Embryonic facial prominence (tissue), 1 donor: Measurements from ENCODE around the gene NTMT1.
"Not testable (repeated sequence)": the region's sequence is repeated elsewhere in the genome, so short reads cannot be mapped to it uniquely, and the experiment has no call there.

Source experiments
- DNase-seq: peaks from one replicate; pipeline ENCODE4 v3.0.0-alpha.2; 2016; ENCODE audit errors: extremely low spot score

The NTMT1 gene

DNA sequence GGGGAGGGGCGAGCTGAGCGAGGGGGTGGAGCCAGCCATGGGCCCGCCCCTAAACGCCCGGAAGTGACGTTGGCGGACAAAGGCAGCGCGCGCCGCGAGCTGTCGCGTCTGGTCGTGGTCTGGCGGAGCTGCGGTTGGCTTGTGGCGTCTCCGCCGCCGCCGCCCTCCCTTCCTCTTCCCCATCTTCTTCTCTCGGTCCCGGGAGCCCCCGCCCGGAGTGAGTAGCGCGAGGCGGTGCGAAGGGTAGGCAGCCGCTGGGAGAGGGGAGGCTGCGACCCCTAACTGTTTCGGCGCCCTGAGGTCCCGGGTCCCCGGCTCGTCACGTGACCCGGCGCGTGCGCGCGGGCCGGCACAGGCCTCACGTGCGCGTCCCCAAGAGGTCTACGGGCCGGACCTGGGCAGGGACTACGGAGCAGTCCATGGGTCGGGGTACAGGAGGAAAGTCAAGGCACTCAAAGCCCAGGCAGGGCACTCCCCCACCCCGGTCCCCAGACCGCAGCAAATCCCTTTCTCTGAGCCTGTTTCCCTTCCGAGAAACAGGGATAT, at the start of gene NTMT1:
Gene NTMT1, plus strand, starts transcription at position 85 of the 546 bp plus-strand sequence. CDS start 6,541 bp downstream, outside the sequence.
- peak; percentile 67 for DNase-seq

DNA sequence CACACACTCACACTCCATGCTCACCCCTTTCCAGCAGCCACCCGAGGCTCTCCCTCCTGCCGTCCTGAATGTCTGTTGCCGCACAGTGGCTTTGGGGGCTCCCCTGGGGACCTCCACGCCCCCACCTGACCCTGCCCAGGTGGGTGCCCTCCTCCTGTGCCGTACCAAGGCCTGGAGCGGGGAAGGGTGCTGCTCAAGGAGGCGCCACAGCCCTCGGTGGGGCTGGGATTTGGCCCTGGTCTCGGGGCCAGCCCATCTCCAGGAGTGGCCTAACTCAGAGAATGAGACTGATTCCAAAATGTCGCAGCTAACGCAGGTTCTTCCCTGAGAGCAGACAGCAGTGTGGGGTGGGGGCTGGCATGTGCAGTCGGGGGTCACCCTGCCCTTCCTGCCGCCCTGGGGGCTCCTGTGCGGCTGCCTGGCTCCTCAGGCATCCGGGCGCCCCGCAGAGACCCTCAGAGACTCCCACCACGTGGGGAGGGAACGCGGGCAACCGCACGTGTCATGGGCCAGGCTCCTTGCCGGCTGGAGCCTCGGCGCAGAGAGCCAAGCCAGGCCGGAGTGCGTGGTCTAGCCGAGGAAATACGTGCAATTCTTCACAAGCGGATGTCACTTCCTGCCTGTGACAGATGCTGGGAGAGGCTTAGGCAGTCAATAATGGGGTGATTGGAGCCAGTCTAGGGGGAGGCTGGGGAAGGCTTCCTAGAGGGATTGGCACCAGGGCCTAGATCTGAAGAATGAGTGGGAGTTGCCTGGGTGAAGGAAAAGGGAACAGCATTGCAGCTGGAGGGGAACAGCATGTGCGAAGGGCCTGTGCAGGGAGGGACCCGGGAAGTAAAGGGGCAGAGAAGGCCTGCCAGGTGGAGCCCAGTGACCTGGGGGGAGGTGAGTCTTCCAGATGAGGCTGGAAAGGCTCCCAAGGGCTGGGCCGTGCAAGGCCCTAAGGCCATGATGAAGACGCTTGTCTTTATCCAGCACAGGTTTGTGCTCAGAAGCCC, 49.1 kb upstream of the NTMT1 start:
- no peak for DNase-seq

DNA sequence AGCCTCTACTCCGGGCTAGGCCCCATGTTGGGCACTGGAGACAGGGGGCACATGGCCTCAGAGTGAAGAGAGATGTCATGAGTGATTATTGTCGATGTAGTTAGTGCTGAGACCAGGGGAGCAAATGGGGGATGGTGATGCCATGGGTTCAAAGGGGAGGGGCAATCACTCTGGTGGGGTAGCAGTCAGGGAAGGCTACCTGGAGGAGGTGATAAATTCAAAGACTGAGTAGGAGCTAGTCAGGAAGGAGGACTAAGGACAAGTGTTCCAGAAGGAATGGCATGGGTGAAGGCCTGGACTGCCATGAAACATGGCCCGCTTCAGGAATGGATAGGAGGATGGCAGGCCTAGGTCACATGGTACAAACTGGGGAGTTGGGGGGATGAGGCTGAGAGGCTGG, 46.7 kb upstream of the NTMT1 start:
- DNase-seq = no peak

DNA sequence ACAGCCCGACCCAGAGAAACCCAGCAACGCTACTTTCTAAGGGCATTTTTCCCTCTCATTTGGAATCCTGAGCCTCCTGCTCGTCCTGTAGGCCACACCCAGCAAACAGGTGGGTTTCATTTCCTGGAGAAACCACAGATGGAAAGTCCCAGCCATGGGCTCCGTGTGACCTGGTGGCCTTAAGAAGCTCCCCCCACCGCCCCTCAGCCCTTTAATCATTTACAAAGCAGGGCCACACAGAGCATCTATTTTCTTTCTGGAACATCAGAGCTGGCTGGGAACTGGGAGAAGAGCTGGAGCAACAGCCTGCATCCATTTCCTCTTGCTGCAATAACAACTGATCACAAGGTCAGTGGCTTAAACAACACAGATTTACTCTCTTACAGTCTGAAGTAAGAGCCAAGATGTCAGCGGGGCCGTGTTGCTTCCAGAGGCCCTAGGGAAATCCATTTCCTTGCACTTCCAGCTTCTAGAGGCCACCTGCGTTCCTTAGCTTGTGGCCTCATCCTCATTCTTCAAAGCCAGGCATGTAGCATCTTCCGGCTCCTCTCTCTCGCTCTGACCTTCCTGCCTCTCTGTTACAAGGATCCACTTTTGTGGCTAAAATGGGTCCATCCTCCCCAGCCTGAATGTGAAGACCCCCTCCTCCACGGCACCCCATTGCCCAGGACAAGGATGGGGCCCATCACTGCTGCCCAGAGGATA, 45.6 kb upstream of the NTMT1 start:
- no peak for DNase-seq

DNA sequence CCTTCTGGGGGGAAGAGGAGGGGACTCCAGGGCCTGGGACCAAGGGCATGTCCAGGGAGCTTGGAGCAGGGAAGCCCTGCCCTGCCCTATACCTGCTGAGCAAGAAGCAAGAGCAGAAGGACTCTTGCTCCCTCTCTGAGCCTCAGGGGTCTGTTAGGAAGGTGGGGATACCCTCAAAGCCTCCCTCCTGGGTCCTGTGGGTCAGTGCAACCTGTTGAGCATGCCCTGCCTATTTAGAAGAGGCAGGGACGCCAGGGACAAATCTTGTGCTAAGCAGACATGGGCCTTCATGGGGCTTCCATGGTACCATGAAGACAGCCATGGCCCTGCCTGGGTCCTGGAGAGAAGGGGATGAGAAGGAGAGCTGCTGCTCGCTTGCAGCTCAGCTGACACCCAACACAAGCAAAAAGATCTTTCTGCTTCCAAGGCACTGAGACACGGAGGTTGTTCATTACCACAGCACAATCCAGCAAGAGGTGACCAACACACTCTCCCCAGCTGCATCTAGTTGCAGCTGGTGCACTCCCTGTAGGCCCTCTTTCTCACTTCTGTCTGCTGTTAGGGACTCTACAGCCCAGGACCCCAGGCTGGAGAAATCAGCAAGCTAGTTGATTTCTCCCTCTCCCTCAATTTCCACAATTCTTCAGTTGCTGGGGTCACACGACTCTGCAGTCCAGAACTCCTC, 44.3 kb upstream of the NTMT1 start:
- no peak for DNase-seq

DNA sequence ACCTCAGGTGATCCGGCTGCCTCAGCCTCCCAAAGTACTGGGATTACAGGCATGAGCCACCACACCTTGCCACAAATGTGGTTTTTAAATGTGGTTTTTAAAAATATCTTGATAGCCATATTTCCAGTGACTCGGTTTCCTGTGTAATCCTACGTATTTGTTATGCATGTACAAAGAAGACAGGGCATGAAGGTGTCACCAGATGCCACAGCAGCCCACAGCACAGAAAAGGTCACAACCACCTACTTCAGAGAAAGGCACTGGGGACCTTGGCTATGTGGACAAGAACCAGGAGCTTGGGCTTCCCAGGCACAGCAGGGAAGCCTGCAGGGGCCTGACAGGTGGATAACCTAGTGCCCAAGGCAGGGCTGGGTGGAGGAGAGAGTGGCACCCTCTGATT, 43.1 kb upstream of the NTMT1 start:
- no peak for DNase-seq

GRCh38 chr9:129583308-129584038, 42.5 kb upstream of the NTMT1 start:
- DNase-seq = no peak

- DNase-seq = no peak
Measured at GRCh38 chr9:129584136-129584535, 41.8 kb upstream of the NTMT1 start.

- no peak for DNase-seq
Measured at GRCh38 chr9:129585352-129585751, 40.6 kb upstream of the NTMT1 start.

DNA sequence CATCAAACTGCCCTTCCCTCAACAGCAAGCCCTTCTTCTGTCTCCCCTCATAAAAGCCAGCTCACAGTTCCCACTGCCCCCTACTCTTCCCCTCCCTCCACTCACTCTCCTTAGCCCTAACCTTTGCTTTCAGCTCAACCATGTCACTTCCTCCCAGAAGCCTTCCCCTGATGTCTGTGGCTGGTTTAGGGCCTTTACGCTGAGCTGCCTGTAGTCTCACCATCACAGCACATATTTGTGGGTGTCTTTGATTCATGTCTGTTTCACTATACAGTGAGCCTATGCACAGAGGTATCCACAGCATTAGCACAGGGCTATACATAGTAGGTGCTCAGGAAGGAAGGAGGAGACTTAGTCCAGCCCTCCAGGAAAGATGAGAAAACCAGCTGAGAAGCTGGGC, 39.7 kb upstream of the NTMT1 start:
- no peak for DNase-seq

DNA sequence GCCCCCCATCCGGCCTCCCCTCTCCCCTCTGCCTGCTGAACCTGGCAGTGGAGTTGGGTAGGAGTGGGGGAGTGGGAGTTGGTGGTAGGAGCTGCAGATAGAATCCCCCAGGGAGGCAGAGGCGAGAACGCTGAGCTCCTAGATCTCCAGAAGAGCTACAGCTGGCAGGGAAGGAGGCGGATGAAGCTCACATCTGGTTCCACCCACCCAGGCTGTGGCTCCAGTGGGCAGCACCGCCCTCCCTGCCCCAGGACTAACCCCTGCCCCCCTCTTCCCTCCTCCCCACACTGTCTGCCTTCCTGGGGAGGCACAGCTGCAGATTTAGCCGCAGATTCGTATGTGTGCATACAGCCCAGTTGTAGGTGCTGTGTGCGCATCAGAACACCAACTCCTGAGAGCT, 39.3 kb upstream of the NTMT1 start:
- DNase-seq = no peak

- no peak for DNase-seq
Measured at GRCh38 chr9:129587487-129588262, 38.3 kb upstream of the NTMT1 start.

DNA sequence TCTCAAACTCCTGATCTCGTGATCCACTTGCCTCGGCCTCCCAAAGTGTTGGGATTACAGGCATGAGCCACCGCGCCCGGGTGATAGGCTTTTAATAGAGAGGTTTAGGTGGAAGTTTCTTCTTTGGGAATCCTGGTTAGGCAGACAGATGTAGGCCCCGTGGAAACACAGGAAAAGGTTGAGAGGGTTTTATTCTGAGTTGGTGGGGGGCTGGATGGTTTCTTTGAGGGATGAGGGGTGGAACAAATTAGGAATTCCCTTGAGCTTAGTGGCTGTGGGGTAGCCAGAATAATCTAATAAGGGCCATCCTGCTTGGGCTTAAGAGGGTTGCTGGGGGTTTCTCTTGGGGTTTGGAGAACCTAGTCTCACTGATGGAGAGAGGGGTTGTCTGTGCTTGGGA, 35.5 kb upstream of the NTMT1 start:
- no peak for DNase-seq

DNA sequence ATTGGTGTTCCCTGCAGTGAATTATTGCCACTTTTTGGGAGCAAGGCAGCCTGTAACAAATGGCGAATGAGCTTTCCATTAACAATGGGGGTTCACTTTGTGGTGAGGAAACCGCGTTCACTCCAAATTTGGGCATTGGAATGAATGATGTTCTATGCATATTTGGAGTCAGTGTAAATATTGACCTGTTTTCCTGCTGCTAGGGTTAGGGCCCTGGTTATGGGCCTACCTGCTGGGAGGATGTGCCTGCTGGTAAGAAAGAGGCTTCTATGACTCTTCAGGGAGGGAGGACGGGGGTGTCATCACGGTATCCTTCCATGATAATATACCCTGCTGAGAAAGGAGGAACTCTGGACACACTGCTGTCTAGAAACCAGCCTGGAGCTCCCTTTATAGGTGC, 34.0 kb upstream of the NTMT1 start:
- DNase-seq = no peak

- not testable (repeated sequence) for DNase-seq
Measured at GRCh38 chr9:129592790-129593189, 33.2 kb upstream of the NTMT1 start.

- no peak for DNase-seq
Measured at GRCh38 chr9:129594632-129595031, 31.3 kb upstream of the NTMT1 start.

- no peak for DNase-seq
Measured at GRCh38 chr9:129595311-129595741, 30.6 kb upstream of the NTMT1 start.

DNA sequence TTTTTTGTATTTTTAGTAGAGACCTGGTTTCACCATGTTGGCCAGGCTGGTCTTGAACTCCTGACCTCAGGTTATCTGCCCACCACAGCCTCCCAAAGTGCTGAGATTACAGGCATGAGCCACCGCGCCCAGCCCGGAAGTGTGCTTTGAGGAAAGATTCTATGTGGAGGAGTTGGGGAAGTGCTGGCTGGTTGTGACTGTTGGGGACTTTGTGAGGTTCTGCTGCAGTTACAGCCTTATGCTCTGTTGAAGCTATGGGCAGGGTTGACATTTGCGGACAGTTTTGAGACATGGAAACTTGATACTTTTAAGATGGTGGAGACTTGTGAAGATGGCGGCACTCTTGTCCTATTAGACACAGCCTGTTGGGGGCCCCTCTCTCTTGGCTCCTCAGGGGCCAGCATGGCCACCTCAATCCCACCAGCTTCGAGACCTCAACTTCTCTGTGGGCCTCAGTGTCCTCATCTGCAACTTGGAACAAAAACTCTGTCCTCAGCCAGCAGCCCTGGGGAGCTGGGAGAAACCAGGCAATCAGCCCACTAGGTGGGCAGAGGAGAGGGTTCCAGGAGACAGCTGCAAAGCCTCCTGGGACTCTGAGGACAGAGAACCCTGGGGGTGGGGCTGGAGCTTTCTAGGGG, 29.9 kb upstream of the NTMT1 start:
- DNase-seq = no peak

DNA sequence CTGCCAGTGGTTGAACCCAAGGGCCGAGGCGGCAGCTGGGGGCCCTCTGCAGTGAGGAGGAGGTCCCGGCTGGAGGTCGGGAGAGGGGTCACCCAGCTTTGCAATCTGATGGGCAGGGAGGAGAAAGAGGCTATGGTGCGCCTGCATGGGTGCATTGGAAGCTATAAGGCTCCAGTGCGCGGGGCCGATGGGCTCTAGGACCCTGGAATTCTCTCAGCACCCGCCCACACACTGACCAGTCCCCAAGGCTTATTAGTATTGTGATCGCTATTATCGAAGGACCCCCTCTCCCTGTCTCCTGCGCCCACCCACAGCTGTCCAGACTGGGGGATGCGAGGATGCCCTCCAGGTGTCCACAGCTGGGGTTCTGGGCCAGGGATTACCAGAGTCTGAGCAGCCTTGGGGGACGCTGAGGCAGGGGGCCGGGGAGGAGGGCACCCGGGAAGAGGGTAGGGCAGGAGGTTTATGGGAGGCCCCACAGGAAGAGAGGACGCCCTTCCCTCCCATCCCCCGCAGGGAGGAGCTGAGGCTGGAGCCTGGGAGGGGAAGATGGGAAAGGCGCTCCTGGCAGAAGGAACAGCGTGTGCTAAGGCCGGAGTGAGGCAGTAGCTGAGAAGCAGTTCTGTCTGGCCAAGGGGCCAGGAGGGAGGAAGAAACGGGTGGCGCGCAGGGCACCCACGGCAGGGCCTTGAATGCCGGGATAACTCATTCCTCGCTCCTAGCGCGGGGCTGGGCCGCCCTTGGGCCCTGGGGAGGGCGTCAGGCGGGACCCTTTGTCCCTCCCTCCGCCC, 29.2 kb upstream of the NTMT1 start:
- DNase-seq = no peak
